Measurements from ENCODE around the gene CPSF4.

DNA sequence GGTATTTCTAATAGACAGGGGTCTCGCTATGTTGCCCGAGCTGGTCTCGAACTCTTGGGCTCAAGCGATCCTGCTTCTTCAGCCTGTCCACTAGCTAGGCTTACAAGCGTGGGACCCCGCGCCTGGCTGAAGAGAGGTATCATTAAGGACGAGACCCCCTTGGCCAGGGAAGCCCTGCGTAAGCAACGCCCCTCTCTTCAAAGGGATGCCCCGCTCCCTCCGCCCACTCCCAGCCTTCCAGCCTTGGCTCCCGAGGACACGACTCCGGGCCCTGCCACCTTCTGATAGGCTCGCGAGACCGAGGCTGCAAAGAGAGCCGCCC, 65.5 kb downstream of the CPSF4 start:
- TF ChIP-seq, protein P1, sequence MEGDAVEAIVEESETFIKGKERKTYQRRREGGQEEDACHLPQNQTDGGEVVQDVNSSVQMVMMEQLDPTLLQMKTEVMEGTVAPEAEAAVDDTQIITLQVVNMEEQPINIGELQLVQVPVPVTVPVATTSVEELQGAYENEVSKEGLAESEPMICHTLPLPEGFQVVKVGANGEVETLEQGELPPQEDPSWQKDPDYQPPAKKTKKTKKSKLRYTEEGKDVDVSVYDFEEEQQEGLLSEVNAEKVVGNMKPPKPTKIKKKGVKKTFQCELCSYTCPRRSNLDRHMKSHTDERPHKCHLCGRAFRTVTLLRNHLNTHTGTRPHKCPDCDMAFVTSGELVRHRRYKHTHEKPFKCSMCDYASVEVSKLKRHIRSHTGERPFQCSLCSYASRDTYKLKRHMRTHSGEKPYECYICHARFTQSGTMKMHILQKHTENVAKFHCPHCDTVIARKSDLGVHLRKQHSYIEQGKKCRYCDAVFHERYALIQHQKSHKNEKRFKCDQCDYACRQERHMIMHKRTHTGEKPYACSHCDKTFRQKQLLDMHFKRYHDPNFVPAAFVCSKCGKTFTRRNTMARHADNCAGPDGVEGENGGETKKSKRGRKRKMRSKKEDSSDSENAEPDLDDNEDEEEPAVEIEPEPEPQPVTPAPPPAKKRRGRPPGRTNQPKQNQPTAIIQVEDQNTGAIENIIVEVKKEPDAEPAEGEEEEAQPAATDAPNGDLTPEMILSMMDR (IDR thresholded peaks at IDR 0.05): no peak
- TF ChIP-seq EZH2 (IDR thresholded peaks at IDR 0.05; ENCODE audit: borderline replicate concordance, insufficient read depth, low read depth, low read length, poor library complexity, severe bottlenecking): no peak
